K562 (cell line): ENCODE results near the gene SLC6A8. TPM values are rescaled to one million over a fixed set of nuclear protein-coding genes. Genes with fewer than 3 reads are reported as not detected.

Experiments
- CHCHD3 ChIP-seq: fragments of 250-450 bp; sonication (Bioruptor Pico); IDR thresholded peaks from 2 replicates; pipeline ENCODE4 v2.1.2; 2022; ENCODE audit warnings: mild to moderate bottlenecking
- HMG20B ChIP-seq: fragments of 250-450 bp; sonication (Bioruptor Pico); IDR thresholded peaks from 2 replicates; pipeline ENCODE4 v1.5.0; 2021; ENCODE audit warnings: mild to moderate bottlenecking
- PHF21A ChIP-seq: fragments of 450-650 bp; IDR thresholded peaks from 2 replicates; pipeline ENCODE4 v1.6.1; 2017; ENCODE audit warnings: low read depth, borderline replicate concordance
- SPI1 ChIP-seq: IDR thresholded peaks from 2 replicates; pipeline ENCODE4 v1.6.1; 2011; ENCODE audit warnings: low read depth, low read length, control low read depth, borderline replicate concordance
- USF1 ChIP-seq: sonication (generic); formaldehyde crosslinking; IDR thresholded peaks from 2 replicates; pipeline ENCODE4 v1.9.0; 2022; ENCODE audit warnings: mild to moderate bottlenecking, missing genetic modification reagents
- ZBTB26 ChIP-seq: fragments of 450-650 bp; formaldehyde crosslinking; IDR thresholded peaks from 2 replicates; pipeline ENCODE4 v1.4.0; 2022; ENCODE audit warnings: missing genetic modification characterization
- ZNF407 ChIP-seq: fragments of 450-650 bp; IDR thresholded peaks from 2 replicates; pipeline ENCODE4 v1.6.1; 2016; ENCODE audit warnings: low read depth
- ZNF699 ChIP-seq: fragments of 250-450 bp; sonication (Bioruptor Pico); IDR thresholded peaks from 2 replicates; pipeline ENCODE4 v1.8.0; 2021; ENCODE audit warnings: mild to moderate bottlenecking, moderate library complexity; ENCODE audit not compliant: insufficient replicate concordance
- polyA plus RNA-seq, 8 experiments: library from polyadenylated mRNA; depleted of rRNA in 4 of 8; stranded (reverse) in 5 of 8; unstranded in 3 of 8; fragments of >200 nt; fragmentation: Nextera tagmentation in 2 of 8; fragmentation: Illumina TruSeq in 1 of 8; extraction: Ambion mirVana in 2 of 8; extraction: Trizol in 1 of 8; gene quantifications; 2 replicates each; pipeline versions ENCODE4 v1.2.1 to v1.2.3, GENCODE V29; 2011 to 2014; ENCODE audit warnings: inconsistent platforms in 1 of 8, missing spikeins in 1 of 8
- total RNA-seq, 7 experiments: library from RNA; depleted of rRNA in 6 of 7; stranded (reverse); fragments of >200 nt in 6 of 7; fragmentation: Illumina TruSeq in 2 of 7; extraction: Trizol in 2 of 7; gene quantifications; 2 replicates each; pipeline versions ENCODE4 v1.2.1 to v1.2.3, GENCODE V29; 2011 to 2021; ENCODE audit warnings: low replicate concordance in 1 of 7

Gene SLC6A8
- total and polyA plus RNA-seq, 9 of the 15 experiments (the other 6 are each of a cell fraction or from before 2014, with no cell fraction given): 0.68 to 144 (median 34.3) TPM

GRCh38 chrX:153667281-153667955 is 20.3 kb upstream of the SLC6A8 start (continued):
- TF ChIP-seq ZNF699 (CRISPR knock-in tag): no peak
- no peak for TF ChIP-seq SPI1
- TF ChIP-seq PHF21A: no peak
- no peak for TF ChIP-seq ZBTB26 (CRISPR knock-in tag)
- no peak for TF ChIP-seq ZNF407
- no peak for TF ChIP-seq HMG20B (CRISPR knock-in tag)
- no peak for TF ChIP-seq CHCHD3 (CRISPR knock-in tag)
- peak; percentile 20; the same call in 1 of the 2 replicates for TF ChIP-seq USF1 (CRISPR knock-in tag)
- TF ChIP-seq, all 486 proteins: peak for 2
